Islet precursor cell (in vitro differentiated cells): Measurements from ENCODE around the gene NUDT17.
A peak's percentile ranks its signal among the peaks of the same experiment; 100 is the strongest.

ENCODE experiments used
- DNase-seq: peaks from one replicate; pipeline ENCODE4 v3.0.0-alpha.2; 2018

Gene NUDT17

DNA sequence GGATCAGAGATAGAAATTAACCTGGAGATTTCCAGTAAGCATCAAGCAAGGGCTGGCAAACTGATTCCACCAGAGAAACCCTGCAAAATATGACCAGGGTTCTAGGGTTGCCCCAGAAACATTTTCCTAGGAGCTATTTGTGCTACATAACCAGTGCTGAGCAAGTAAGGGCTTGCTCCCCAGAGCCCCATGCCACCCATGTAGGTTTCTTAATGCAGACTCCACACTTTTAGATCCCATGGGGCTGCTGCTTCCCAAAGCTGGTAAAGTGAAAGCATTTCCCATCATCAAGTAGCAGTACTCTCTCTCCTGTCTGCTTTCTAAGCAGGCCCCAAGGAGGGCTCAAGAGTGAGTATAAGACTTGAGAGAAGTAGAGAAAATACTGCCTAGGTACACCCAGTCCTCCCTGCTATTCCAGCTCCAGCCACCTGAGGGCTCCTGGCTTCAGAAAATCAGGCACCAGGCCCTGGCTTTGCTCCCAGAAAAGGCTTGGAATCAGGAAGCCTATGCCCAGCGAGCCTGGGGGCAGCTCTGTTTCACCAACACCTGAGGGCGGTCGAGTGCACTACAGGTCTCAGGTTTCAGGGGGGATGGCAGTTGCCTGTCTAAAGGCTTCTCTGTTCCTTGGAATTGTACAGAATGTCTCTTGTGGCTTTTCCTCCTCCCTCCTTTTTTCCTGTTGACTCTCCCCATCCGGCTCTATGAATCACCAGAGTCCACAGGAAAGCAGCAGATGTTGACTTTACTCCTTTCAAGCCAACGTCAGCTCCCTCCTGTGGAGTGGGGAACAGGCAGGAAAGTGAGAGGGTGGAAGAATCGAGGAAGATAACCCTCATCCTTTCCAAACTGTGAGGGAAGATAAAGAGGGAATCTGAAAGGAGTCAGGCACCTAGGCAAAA is 46.4 kb downstream of the NUDT17 start:
- peak; percentile 99 for DNase-seq

DNA sequence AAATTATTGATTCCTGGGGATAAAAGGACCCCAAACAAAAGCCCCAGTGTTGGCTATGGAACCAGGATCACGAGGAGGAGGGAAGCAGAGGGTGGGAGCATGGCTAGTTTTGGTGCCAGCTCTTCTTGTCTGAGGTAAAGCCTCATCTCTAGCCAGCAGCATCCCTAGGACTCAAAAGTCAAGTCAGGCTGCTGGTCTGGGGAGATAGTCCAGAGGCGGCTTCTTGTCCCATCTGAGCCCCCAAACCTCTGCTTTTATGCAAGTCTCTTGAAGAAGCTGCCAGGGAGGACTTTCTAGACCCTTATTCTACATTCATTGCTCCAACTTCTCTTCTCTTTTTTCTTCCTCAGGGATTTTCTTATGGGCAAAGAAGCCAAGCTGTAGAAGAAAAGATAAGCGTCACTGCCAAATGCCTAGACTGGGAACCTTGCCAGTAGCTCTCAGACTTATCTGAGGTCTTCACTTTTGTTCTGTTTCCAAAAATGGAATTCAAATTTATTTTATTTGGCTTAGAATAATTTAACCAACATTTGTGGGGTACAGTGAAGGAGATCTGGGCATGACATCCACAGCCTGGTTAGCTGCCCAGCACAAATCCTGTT is 47.2 kb downstream of the NUDT17 start:
- no peak for DNase-seq

DNA sequence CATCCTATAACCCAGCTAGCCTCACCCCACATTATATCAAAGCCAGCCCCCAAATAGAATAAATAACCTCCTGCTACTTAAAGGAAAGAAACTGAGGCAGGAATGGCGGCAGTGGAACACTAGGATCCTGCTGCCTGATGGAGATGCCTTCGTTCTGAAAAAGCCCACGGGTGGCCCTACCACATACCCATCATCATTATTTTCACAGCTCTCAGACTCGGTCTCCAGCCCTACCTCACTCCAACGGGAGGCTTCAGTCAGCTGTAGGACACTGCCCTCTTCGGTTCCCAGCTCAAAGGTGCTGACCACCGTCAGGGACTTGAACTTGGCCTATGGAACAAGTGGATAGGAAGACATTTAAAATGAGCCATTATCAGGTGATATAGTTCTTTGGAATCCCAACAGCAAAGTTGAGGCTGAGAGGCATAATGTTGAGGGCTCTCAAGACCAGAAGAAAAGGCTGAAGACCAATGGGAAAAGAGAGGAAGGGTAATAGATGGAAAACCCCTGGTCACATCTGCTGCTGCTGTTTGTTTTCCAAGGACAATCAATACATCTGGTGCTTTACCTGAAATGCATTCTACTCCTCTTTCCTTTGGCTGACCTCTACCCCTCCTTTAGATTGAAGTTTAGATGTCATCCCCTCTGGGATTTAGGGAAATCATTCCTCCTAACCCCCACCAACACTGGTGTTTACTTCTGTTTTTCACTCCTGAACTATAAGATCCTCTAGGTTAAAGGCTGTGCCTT is 48.1 kb downstream of the NUDT17 start:
- DNase-seq, result no peak

DNA sequence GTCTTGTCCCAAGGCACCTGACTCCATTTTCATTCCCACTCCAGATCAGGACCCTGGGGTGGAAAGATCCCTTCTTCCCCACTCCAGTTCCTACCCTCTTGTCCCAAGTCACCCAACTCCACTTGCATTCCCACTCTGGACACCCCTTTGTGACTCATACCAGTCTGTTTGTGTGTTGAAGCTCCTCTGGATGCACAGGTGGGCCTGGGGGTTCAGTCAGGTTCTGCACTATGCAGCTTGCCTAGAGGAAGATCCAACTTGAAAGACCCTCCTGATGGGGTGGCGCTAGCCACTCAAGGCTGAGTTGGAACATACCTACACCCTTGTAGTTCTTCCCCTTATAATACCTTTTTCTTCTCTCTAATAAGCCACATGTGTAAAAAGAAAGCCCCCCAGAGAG is 50.0 kb downstream of the NUDT17 start:
- no peak for DNase-seq

DNA sequence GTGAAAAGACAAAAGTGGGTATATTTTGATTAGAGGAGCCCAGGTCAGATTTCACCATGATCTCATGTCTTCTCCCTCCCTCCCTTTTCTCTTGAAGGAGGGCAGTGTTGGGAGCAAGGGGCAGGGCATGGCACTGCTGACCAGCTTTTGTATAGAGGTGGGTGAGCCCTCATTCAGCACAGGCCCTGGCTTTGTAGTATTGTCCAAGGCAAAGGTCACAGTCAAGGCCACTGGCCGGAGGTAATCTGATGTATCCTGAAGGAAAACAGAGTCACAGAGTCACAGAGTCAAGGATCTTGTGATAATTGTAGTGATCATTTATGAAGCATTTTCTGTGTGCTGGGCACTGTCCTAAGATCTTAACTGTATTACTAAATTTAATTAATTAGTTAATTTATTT is 52.5 kb downstream of the NUDT17 start:
- DNase-seq, result no peak
